Epithelial cell of proximal tubule (primary cell): Measurements from ENCODE around the gene DIAPH1. TPM values are rescaled to one million over a fixed set of nuclear protein-coding genes. Genes with fewer than 3 reads are reported as not detected.

Experiments used
- DNase-seq: peaks from one replicate; pipeline ENCODE4 v3.0.0-alpha.2; 2011; ENCODE audit warnings: low read depth
- H3K4me3 ChIP-seq: 2 replicates; pipeline ENCODE4 v1.5.1; 2011; ENCODE audit warnings: low read depth, mild to moderate bottlenecking, low read length
- total RNA-seq: library from RNA; depleted of rRNA; stranded (reverse); fragments of >200 nt; gene quantifications from 2 replicates; pipeline ENCODE4 v1.2.3, GENCODE V29; 2015
- TF ChIP-seq, protein P1 (sequence below): conservative IDR thresholded peaks from 2 replicates; pipeline ENCODE4 v1.5.1; 2012; ENCODE audit warnings: low read depth, mild to moderate bottlenecking, low read length

DIAPH1 gene
- total RNA-seq, 1 donor from 2014 or later: 94.0 TPM

DNA sequence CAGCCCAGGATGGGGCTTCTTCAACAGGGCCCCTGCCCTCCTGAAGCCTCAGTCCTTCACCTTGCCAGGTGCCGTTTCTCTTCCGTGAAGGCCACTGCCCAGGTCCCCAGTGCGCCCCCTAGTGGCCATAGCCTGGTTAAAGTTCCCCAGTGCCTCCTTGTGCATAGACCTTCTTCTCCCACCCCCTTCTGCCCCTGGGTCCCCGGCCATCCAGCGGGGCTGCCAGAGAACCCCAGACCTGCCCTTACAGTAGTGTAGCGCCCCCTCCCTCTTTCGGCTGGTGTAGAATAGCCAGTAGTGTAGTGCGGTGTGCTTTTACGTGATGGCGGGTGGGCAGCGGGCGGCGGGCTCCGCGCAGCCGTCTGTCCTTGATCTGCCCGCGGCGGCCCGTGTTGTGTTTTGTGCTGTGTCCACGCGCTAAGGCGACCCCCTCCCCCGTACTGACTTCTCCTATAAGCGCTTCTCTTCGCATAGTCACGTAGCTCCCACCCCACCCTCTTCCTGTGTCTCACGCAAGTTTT lies 106.3 kb downstream of the DIAPH1 start:
- peak overlapping the region; percentile 51 for H3K4me3 ChIP-seq
- DNase-seq: no peak
- TF ChIP-seq, protein P1, sequence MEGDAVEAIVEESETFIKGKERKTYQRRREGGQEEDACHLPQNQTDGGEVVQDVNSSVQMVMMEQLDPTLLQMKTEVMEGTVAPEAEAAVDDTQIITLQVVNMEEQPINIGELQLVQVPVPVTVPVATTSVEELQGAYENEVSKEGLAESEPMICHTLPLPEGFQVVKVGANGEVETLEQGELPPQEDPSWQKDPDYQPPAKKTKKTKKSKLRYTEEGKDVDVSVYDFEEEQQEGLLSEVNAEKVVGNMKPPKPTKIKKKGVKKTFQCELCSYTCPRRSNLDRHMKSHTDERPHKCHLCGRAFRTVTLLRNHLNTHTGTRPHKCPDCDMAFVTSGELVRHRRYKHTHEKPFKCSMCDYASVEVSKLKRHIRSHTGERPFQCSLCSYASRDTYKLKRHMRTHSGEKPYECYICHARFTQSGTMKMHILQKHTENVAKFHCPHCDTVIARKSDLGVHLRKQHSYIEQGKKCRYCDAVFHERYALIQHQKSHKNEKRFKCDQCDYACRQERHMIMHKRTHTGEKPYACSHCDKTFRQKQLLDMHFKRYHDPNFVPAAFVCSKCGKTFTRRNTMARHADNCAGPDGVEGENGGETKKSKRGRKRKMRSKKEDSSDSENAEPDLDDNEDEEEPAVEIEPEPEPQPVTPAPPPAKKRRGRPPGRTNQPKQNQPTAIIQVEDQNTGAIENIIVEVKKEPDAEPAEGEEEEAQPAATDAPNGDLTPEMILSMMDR: peak; percentile 89

DNA sequence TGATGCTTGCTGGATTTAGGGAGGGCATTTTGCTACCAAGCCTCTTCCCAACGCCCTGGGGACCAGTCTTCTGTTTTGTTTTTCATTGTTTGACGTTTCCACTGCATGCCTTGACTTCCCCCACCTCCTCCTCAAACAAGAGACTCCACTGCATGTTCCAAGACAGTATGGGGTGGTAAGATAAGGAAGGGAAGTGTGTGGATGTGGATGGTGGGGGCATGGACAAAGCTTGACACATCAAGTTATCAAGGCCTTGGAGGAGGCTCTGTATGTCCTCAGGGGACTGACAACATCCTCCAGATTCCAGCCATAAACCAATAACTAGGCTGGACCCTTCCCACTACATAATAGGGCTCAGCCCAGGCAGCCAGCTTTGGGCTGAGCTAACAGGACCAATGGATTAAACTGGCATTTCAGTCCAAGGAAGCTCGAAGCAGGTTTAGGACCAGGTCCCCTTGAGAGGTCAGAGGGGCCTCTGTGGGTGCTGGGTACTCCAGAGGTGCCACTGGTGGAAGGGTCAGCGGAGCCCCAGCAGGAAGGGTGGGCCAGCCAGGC lies 107.0 kb downstream of the DIAPH1 start:
- TF ChIP-seq, protein P1: no peak
- no peak for DNase-seq

DNA sequence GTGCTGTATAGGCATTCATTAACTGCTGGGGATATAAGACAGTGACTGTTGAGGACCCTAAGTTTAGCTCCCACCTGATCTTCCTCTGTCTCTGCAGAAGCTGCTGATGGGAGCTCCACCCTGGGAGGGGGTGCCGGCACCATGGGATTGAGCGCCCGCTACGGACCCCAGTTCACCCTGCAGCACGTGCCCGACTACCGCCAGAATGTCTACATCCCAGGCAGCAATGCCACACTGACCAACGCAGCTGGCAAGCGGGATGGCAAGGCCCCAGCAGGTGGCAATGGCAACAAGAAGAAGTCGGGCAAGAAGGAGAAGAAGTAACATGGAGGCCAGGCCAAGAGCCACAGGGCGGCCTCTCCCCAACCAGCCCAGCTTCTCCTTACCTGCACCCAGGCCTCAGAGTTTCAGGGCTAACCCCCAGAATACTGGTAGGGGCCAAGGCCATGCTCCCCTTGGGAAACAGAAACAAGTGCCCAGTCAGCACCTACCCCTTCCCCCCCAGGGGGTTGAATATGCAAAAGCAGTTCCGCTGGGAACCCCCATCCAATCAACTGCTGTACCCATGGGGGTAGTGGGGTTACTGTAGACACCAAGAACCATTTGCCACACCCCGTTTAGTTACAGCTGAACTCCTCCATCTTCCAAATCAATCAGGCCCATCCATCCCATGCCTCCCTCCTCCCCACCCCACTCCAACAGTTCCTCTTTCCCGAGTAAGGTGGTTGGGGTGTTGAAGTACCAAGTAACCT lies 107.8 kb downstream of the DIAPH1 start:
- no peak for DNase-seq
- TF ChIP-seq, protein P1: no peak
- no peak overlapping the region for H3K4me3 ChIP-seq

More for the DNA sequence above, 107.0 kb downstream of the DIAPH1 start:
- no peak overlapping the region for H3K4me3 ChIP-seq

DNA sequence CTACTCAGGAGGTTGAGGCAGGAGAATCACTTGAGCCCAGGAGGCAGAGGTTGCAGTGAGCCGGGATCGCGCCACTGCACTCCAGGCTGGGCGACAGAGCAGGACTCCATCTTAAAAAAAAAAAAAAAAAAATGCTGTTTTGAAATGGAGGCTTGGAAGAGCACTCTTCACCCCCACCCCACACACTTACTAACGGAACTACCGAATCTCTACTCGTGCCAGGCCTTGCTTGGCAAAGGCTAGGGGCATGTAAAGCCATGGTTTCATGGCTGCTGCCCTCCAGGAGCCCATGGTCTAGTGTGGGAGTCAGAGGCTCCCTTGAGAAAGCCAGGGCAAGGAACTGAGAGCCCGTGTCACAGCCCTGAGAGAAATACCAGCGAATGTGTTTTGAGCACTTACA lies 108.6 kb downstream of the DIAPH1 start:
- no peak for DNase-seq
- H3K4me3 ChIP-seq: no peak overlapping the region
- TF ChIP-seq, protein P1: no peak

DNA sequence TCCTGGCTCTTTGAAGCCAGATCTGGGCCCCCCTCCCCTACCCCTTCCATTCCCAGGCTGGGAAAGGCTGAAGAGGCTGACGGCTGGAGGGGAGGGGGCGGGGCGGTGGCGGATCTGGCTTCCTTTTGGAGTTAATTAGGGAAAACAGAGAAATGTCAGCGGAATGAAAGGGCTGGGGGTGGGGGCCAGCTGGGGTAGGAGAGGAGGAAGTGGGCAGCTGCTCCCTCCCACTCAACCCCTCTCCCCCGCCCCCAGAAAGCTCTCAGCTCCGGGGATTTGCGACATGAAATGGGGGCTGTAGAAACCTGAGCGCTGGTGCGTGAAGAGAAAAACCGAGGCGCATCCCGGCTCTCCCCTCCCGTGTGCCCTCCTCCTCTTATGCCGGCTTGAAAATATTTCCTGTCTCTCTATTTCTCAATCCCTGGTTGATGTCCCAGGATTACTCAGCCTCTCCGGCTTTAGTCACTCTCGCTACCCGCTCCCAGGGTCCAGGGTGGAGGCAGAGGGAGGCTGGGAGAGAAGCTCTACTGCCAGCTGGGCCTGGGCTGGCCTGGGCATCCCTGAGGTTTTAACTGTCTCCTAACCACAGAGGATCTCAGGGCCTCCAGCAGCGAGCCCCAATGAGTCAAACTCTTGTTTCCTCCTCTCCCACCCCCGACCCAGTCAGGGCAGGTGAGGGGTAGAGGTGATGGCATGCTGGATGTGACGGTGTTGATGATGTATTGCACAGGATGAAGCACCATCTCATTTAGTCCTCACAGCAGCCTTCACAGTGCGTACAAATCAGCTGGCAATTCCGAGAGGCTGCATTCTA lies 109.8 kb downstream of the DIAPH1 start:
- H3K4me3 ChIP-seq: no peak overlapping the region
- TF ChIP-seq, protein P1: no peak
- peak; percentile 66 for DNase-seq

DNA sequence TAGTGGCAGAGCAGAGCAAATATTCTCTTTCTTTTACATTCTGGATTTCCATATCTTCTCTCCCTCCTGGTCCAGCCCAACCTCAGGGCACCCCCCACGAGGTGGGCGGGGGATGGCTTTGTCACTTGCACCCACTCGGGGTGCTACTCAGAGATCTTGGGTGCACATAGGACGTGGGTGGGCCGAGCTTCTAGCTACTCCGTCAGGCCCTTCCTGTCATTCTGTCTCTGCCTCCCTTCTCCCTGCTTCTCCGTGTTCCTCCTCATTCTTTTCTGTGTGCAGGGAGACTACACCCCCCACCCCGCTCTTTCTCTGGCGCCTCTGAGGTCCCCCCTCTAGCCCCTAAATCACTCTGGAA lies 110.4 kb downstream of the DIAPH1 start:
- TF ChIP-seq, protein P1: no peak
- no peak overlapping the region for H3K4me3 ChIP-seq
- DNase-seq: no peak
